Measurements from ENCODE around the gene PTGES3. TPM values are rescaled to one million over a fixed set of nuclear protein-coding genes. Genes with fewer than 3 reads are reported as not detected.
"Not testable (repeated sequence)": the region's sequence is repeated elsewhere in the genome, so short reads cannot be mapped to it uniquely, and the experiment has no call there.

Gene PTGES3
- total RNA-seq, 1 donor from 2014 or later = 157 TPM

DNA sequence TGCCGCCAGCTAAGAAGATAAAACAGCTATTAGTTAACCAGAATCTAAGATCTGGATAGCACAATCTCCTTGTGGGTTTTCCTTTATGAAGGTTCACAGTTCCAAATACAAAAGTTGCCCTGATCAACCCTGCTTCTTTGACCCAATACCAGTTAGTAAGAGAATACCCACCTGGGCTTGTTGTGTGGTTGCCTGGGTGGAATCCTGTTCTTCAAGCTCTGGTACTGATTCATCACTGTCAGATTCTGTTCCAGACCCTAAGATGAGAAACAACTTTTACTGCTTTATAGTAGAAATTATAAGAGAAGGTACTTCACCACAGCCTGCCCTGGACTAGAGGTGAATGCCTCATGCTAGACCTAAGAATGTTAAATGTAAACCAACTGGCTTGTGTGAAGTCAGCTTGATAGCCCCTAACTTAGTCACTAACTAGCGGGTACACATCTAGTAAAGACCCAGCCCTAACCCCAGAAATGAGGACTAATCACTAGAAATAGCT lies 26.4 kb upstream of the PTGES3 start:
- intact Hi-C loops (cut with DNase I) = no loop called here
- DNase-seq (ENCODE audit: low spot score) (no peak), ATAC-seq (no peak)

DNA sequence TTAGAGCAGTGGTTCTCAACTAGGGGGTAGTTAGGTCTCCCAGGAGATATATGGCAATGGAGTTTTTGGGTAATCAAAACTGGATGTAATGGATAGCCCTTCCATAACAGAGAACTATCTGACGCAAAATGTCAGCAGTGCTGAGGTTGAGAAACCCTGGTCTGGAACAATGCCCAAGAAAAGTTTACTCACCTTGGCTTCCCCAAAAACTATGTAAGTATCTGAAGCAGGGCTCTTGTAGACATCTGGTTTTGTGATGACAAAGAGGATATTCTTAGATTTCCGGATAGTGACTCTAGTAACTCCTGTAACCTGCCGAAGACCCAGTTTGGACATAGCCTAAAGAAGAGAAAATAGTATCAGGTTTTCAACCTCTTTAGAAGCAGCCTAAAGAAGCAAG lies 25.3 kb upstream of the PTGES3 start:
- no peak for DNase-seq (ENCODE audit: low spot score)
- ATAC-seq = no peak
- intact Hi-C loops (cut with DNase I) = no loop called here

- intact Hi-C loops (cut with DNase I) = no loop called here
- peak; percentile 20 for ATAC-seq
- no peak for DNase-seq (ENCODE audit: low spot score)
Measured at GRCh38 chr12:56709759-56710376, 21.8 kb upstream of the PTGES3 start.

DNA sequence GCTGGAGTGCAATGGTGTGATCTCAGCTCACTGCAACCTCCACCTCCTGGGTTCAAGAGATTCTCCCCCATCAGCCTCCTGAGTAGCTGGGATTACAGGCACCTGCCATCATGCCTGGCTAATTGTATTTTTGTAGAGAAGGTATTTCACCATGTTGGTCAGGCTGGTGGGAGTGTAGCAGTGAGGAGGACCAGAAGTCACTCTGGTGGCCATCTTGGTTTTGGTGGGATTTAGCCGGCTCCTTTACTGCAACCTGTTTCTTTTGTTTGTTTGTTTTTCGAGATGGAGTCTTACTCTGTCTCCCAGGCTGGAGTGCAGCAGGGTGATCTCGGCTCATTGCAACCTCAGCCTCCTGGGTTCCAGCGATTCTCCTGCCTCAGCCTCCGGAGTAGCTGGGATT lies 16.4 kb upstream of the PTGES3 start:
- ATAC-seq; intact Hi-C loops (cut with DNase I); DNase-seq (ENCODE audit: low spot score): not testable (repeated sequence)

DNA sequence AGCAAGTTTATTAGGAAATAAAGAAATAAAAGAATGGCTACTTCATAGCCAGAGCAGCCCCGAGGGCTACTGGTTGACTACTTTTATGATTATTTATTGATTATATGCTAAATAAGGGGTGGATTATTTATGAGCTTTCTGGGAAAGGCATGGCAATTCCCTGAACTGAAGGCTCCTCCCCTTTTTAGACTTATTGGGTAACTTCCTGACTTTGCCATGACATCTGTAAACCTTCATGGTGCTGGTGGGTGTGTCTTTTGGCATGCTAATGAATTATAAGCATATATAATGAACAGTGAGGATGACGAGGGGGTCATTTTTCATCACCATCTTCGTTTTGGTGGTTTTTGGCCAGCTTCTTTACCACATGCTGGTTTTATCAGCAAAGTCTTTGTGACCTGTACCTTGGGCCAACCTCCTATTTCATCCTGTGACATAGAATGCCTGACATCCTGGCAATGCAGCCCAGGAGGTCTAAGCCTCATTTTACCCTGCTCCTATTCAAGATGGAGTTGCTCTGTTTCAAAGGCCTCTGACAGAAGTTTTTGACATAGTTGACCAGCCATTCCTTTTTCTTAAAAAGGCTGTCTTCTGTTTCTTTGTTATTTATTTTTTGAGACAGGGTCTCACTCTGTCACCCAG lies 11.1 kb upstream of the PTGES3 start:
- intact Hi-C loops (cut with DNase I) = no loop called here
- ATAC-seq = no peak

DNA sequence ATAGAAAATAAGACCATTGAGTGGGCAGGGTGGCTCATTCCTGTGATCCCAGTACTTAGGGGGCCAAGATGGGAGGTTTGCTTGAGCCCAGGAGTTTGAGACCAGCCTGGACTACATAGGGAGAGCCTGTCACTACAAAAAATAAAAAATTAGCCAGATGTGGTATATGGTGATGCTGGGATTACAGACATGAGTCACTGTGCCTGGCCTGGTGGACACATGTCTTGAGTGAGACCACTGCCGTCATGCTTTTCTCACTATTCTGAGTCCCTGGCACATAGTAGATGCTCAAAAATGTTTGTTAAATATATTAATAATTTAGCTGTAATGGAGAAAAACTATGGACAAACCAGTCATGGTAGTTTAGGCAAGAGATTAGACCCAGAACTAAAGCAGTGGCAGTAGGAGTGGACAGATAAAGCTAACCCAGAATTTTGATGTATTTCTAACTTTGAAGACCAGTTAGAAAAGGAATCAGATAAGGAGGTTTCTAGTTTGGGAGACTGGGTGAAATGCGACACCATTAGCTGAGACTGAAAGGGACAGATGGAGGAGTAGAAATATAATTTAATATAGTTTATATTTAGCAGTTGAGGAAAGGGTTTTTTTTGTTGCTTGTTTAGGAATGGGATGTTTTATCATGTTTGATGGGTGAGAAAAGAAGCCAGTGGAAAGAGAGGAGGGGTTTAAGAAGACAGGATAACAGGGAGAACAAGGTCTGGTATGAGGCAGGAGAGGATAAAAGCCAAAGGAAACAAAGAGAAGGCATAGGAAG lies 7.4 kb upstream of the PTGES3 start:
- intact Hi-C loops (cut with DNase I) = no loop called here
- DNase-seq (ENCODE audit: low spot score) (no peak), ATAC-seq (no peak)

More for the DNA sequence above, 11.1 kb upstream of the PTGES3 start:
- DNase-seq (ENCODE audit: low spot score) = no peak

- DNase-seq (ENCODE audit: low spot score) (peak; percentile 14), ATAC-seq (no peak)
- intact Hi-C loops (cut with DNase I) = no loop called here
Measured at GRCh38 chr12:56694161-56694560, 6.1 kb upstream of the PTGES3 start.

DNA sequence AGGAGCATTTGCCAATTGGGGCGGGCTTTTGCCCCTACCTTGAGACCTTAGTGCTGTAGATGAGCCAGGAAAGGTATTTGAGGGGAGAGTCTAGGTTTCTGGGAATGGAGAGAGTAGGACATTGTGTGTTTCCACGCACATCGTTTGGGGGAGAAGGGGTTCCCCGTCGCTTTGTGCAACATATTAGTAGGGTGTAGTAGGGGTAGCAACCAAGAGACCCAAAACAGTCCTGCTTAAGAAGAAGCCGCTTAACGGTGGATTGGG lies 694 bp upstream of the PTGES3 start:
- ATAC-seq (no peak), DNase-seq (ENCODE audit: low spot score) (peak; percentile 59)
- intact Hi-C loops (cut with DNase I) = no loop called here

DNA sequence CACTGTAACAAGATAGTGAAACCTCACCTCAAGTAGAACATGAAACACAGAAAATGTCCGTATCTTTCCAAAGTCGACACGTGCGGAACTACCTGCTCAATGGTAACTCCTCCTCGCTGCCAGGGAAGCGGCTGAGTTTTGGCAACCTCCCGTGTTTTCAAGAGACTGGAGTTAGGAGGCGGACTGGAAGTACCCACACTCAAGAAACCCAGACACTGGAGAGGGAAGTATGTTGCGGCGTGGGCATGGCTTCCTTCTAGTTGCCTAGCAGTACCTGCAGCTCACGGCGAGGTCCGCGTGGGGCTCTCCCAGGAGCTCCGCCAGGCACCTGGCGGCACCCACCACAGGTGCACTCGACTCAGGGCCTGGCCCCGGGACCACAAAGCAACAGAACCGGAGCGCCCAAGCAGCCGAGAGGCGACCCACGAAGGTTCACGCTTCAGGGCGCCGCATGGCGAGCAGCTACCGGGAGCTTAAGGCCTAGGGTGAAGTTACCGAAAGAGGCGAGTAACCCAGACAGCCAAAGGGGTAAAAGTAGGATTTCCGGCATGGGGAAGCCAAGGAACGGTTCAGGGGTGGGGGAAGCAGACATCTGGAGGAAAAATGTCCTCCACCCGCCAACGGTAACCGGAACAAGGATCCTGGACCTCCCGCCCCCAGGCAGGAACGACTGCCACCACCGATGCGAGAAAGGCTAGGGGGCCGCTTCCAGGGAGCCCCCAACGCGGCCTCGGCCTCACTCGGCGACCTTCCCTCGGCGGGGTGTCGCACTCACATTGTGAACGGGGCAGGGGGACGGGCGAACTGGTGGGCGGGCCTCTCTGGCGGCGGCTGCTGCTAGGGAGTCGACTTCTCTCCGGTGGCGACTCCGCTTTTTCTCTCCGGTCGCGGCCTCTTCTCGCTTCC lies 608 bp downstream of the PTGES3 start:
- ATAC-seq (peak; percentile 5), DNase-seq (ENCODE audit: low spot score) (peak; percentile 75)
- intact Hi-C loops (cut with DNase I) = no loop called here

GRCh38 chr12:56684745-56685359 lies 3.2 kb downstream of the PTGES3 start:
- DNase-seq (ENCODE audit: low spot score) = peak; percentile 21
- no peak for ATAC-seq
- intact Hi-C loops (cut with DNase I) = no loop called here

GRCh38 chr12:56682323-56682722 lies 5.8 kb downstream of the PTGES3 start:
- DNase-seq (ENCODE audit: low spot score) (no peak), ATAC-seq (no peak)
- intact Hi-C loops (cut with DNase I) = no loop called here

- DNase-seq (ENCODE audit: low spot score) = no peak
- intact Hi-C loops (cut with DNase I) = no loop called here
- no peak for ATAC-seq
Measured at GRCh38 chr12:56679883-56680575, 8.1 kb downstream of the PTGES3 start.

GRCh38 chr12:56678852-56679251 lies 9.2 kb downstream of the PTGES3 start:
- ATAC-seq (no peak), DNase-seq (ENCODE audit: low spot score) (no peak)
- intact Hi-C loops (cut with DNase I) = no loop called here

GRCh38 chr12:56677680-56678079 lies 10.4 kb downstream of the PTGES3 start:
- intact Hi-C loops (cut with DNase I) = no loop called here
- DNase-seq (ENCODE audit: low spot score) = no peak
- no peak for ATAC-seq

- no peak for DNase-seq (ENCODE audit: low spot score)
- no peak for ATAC-seq
- intact Hi-C loops (cut with DNase I) = no loop called here
Measured at GRCh38 chr12:56676851-56677580, 11.1 kb downstream of the PTGES3 start.

GRCh38 chr12:56671608-56672007 lies 16.5 kb downstream of the PTGES3 start:
- intact Hi-C loops (cut with DNase I) = no loop called here
- DNase-seq (ENCODE audit: low spot score) (no peak), ATAC-seq (no peak)

GRCh38 chr12:56670836-56671235 lies 17.2 kb downstream of the PTGES3 start:
- peak; percentile 14 for DNase-seq (ENCODE audit: low spot score)
- no peak for ATAC-seq
- intact Hi-C loops (cut with DNase I) = no loop called here

GRCh38 chr12:56668197-56668457 lies 20.0 kb downstream of the PTGES3 start:
- intact Hi-C loops (cut with DNase I) = no loop called here
- DNase-seq (ENCODE audit: low spot score) = no peak
- ATAC-seq = no peak
